HG03064 (cell line): ENCODE results near the gene LMLN.
"Not testable (repeated sequence)": the region's sequence is repeated elsewhere in the genome, so short reads cannot be mapped to it uniquely, and the experiment has no call there.

Experiments
- ATAC-seq: cut with Tn5 transposase; IDR thresholded peaks from one replicate; pipeline ENCODE4 v1.9.1; 2021; ENCODE audit warnings: low read depth; ENCODE audit not compliant: unreplicated experiment

The LMLN gene

GRCh38 chr3:198025644-198026043 is 65.6 kb downstream of the LMLN start:
- no peak for ATAC-seq

- ATAC-seq, result no peak
Measured at GRCh38 chr3:198026620-198027019, 66.6 kb downstream of the LMLN start.

GRCh38 chr3:198027045-198027798 is 67.2 kb downstream of the LMLN start:
- no peak for ATAC-seq

- ATAC-seq, result no peak
Measured at GRCh38 chr3:198027799-198028390, 67.9 kb downstream of the LMLN start.

- ATAC-seq, result no peak
Measured at GRCh38 chr3:198028718-198029117, 68.7 kb downstream of the LMLN start.

- ATAC-seq, result no peak
Measured at GRCh38 chr3:198030125-198030524, 70.1 kb downstream of the LMLN start.

- no peak for ATAC-seq
Measured at GRCh38 chr3:198030726-198031125, 70.7 kb downstream of the LMLN start.

- ATAC-seq, result no peak
Measured at GRCh38 chr3:198032039-198032936, 72.3 kb downstream of the LMLN start.

GRCh38 chr3:198043119-198043518 is 83.1 kb downstream of the LMLN start:
- ATAC-seq, result no peak

GRCh38 chr3:198046120-198046857 is 86.3 kb downstream of the LMLN start:
- ATAC-seq, result no peak

GRCh38 chr3:198048445-198048844 is 88.4 kb downstream of the LMLN start:
- no peak for ATAC-seq

GRCh38 chr3:198051836-198052235 is 91.8 kb downstream of the LMLN start:
- ATAC-seq, result no peak

GRCh38 chr3:198053462-198053861 is 93.4 kb downstream of the LMLN start:
- not testable (repeated sequence) for ATAC-seq

- ATAC-seq, result no peak
Measured at GRCh38 chr3:198061119-198062067, 101.4 kb downstream of the LMLN start.

- no peak for ATAC-seq
Measured at GRCh38 chr3:198062068-198062465, 102.0 kb downstream of the LMLN start.

- no peak for ATAC-seq
Measured at GRCh38 chr3:198064420-198064819, 104.4 kb downstream of the LMLN start.

GRCh38 chr3:198065897-198066296 is 105.9 kb downstream of the LMLN start:
- no peak for ATAC-seq

- ATAC-seq, result no peak
Measured at GRCh38 chr3:198067416-198067815, 107.4 kb downstream of the LMLN start.

- no peak for ATAC-seq
Measured at GRCh38 chr3:198070871-198071270, 110.9 kb downstream of the LMLN start.
